ENCODE results near the gene TEX2.

GRCh38 chr17:64110379-64111152 is 152.5 kb downstream of the TEX2 start:
- TF ChIP-seq CTCF (IDR thresholded peaks at IDR 0.05) (no peak), POLR2AphosphoS5 (IDR thresholded peaks at IDR 0.05; ENCODE audit: low read depth, low read length) (no peak), TCF7L2 (IDR thresholded peaks at IDR 0.05; ENCODE audit: low read depth, low read length) (no peak)
- TF ChIP-seq, protein P1, sequence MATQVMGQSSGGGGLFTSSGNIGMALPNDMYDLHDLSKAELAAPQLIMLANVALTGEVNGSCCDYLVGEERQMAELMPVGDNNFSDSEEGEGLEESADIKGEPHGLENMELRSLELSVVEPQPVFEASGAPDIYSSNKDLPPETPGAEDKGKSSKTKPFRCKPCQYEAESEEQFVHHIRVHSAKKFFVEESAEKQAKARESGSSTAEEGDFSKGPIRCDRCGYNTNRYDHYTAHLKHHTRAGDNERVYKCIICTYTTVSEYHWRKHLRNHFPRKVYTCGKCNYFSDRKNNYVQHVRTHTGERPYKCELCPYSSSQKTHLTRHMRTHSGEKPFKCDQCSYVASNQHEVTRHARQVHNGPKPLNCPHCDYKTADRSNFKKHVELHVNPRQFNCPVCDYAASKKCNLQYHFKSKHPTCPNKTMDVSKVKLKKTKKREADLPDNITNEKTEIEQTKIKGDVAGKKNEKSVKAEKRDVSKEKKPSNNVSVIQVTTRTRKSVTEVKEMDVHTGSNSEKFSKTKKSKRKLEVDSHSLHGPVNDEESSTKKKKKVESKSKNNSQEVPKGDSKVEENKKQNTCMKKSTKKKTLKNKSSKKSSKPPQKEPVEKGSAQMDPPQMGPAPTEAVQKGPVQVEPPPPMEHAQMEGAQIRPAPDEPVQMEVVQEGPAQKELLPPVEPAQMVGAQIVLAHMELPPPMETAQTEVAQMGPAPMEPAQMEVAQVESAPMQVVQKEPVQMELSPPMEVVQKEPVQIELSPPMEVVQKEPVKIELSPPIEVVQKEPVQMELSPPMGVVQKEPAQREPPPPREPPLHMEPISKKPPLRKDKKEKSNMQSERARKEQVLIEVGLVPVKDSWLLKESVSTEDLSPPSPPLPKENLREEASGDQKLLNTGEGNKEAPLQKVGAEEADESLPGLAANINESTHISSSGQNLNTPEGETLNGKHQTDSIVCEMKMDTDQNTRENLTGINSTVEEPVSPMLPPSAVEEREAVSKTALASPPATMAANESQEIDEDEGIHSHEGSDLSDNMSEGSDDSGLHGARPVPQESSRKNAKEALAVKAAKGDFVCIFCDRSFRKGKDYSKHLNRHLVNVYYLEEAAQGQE (IDR thresholded peaks at IDR 0.05; ENCODE audit: insufficient read depth in 1 of 2, low read depth in 2 of 2, low read length in 1 of 2) = no peak

Measured in Panc1 (cell line).